Activated CD4-positive, CD25-positive, alpha-beta regulatory T cell (primary cell): Measurements from ENCODE around the gene TCP11.

Experiments used
- DNase-seq, 4 experiments: peaks; one replicate each; lab custom pipeline; 2025; lab: John Stamatoyannopoulos, UW

TCP11 gene

DNA sequence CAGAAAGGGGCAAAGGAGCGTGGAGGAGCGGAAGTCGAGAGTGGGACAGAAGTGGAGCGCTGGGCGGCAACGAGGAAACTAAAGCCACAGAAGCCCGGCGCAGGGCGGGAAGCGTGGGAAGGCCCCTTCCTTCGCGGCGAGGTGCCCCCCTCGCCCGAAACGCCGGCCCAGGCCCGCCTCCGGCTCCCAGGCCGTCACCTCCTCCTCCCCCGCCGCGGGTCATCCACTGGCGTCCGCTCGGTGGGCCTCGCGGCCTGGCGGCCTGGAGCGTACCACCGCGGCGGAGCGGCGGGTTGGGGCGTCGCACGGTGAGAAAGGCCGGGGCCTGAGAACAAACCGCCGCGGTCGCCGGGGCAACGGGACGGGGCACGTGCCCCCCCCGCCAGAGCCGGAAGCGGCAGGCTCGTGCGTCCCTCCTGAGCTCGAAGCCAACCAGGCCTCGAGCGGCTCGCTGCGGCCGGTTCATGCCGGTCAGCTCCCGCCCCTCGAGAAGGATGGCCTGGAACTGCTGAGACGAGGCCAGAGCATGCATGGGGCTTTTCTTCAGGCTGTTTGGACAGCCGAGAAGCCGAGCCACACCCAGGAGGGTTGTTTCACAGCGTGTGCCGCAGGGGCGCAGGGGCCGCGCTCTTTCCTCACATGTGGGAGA lies at the start of gene TCP11:
TCP11 (minus strand) TSS at position 333 of the 649 bp plus-strand sequence. CDS start 469 bp downstream, outside the sequence.
- DNase-seq: peak in 2 of 4 experiments; percentile 14 to 27

DNA sequence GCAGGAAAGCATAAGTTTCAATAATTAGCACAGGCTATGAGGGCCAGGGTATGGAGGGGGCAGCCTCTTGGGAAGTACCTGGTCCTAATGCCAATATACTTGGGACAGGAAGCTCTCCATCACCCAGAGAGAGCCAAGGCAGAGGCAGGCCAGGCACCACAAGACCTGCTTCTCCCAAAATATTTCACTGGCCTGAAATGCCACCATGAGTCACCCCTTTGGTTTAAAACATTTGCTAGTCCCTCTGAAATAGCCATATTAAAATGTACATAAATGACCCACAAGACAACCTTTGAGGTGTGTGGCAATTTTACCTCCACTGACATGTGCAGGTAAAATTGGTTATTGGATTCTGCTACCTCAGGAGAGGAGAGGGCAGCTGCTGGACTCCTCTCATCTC lies 49.2 kb upstream of the TCP11 start:
- DNase-seq: no peak

DNA sequence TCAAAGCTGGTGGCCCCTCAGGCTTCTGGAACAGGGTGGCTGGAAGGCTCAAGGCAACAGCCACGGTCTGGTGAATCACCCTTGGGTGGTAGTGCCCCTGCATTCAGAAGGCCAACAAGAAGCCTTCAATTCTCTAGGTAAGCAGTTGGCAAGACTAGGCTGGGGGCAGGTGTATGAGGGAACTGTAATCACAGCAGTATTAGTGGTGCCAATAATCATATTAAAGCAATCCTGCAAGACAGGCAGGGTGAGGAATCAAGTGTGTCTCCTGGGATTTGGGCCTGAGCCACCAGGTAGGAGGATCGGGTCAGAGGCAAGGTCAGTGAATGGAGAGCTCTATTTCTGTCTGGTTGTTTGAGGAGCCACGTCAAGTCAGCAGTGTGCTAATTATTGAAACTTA lies 47.7 kb upstream of the TCP11 start:
- DNase-seq: no peak

DNA sequence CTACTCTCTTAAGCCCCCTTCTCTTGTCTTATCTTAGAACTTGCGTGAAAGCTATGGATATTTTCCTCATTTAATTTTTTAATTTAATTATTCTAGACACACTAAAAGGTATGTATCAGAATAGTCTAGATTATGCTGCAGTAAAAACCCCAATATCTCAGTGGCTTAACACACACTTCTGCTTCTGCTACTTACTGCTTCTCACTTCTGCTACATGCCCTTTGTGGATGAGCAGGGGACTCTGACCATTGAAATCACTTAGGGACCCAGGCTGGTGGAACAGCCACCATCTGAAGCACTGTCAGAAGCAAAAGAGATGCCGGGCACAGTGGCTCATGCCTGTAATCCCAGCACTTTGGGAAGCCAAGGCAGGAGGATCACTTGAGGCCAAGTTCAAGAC lies 45.4 kb upstream of the TCP11 start:
- no peak for DNase-seq

DNA sequence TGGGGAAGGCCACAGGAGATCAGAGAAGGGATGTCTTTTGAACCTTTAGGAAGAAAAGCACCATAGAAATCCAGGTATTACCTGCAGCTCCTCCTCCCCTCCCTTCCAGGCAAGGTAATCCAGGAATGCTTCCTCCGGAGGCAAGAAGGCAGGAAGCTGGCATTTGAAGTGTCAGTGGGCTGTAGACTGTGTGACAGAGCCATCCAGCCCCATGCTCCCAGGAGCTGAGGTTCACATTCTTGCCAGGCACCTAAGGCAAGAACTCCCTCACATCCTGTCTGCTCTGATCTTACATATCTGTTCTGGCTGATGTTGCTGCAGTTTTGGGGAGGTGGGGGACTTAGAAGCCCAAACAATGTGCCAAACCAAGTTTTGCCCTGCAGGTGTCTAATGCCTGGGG lies 44.8 kb upstream of the TCP11 start:
- DNase-seq: no peak

DNA sequence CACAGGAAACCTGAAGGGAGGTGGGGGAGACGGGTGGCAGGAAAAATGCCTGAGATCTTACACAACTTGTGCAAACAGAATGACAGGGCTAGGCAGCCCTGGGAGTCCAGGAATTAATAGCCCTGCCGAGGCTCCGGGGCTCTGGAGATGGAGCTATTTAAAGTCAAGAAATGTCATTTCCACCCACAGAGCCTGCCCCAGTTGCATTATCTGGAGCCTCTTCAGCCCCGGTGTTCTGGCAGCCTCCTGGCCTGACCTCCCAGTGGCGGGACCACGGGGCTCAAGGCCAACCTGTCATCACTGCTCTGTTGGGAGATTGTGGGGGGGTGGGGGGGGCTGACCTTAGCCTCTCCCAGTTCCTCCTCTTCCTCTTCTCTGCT lies 44.2 kb upstream of the TCP11 start:
- DNase-seq: no peak

DNA sequence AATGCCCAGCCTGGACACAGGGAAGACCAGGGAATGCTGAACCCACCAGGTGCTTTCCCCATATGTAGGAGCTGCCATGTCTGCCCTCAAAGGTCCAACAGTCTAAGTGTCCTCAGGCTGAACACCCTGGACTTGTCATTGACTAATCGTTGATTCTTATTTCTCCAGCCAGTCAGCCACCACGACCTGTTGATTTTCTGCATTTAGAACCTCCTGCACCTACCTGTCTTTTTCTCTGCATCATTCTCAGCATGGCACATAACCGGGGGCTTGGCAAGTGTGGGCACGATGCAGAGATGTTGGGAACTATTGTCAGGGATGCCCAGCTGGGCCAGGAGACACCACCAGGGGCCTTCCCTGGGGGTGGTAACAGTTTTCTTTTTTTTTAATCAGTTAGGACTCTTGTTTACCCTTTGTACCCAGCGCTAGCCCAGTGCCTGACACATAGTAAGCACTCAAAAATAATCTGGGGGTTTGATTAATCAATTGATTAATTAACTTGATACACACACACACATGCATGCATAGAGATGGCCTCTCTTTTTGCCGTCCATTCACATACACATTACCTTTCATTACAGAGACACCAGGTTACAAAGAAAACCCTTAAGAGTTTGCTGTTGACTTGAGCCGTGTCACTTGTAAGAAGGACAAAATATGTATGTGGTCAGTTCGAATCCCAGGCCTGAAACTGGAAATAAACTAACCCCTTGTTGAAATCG lies 43.6 kb upstream of the TCP11 start:
- no peak for DNase-seq

DNA sequence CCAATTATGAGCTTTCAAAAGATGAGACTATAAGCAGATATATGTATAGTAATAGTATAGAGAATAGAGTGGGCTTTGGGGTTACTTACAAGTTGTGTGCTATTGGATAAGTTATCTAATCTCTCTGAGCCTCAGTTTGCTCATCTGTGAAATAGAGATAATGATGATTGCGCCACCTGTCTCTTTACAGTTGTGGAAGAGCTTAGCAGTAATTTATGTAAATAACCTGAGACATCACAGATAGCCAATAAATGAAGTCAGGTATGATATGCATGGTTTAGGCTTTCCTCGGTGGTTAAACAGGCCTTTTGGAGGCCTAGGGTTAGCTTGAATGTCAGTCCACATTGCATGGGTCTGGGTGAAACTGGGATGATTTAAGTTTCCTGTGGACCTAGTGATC lies 42.8 kb upstream of the TCP11 start:
- no peak for DNase-seq

DNA sequence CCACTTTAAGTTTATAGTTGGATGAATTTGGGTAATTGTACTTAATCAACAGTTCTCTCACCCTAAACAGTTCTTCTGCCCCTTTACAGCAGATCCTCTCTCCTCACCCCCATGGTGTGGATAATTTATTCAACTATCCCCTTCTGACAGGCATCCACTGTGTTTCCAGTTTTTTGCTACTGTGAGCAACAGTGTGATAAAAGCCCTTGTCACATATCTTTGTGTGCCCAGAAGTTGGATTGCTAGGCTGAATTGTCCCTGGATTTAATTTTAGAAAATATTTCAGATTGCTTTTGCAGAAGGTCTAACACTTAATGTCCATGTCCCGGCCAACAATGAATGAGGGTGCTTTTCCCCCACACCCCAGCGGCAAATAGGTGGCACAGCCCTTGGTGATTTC lies 42.1 kb upstream of the TCP11 start:
- DNase-seq: no peak

DNA sequence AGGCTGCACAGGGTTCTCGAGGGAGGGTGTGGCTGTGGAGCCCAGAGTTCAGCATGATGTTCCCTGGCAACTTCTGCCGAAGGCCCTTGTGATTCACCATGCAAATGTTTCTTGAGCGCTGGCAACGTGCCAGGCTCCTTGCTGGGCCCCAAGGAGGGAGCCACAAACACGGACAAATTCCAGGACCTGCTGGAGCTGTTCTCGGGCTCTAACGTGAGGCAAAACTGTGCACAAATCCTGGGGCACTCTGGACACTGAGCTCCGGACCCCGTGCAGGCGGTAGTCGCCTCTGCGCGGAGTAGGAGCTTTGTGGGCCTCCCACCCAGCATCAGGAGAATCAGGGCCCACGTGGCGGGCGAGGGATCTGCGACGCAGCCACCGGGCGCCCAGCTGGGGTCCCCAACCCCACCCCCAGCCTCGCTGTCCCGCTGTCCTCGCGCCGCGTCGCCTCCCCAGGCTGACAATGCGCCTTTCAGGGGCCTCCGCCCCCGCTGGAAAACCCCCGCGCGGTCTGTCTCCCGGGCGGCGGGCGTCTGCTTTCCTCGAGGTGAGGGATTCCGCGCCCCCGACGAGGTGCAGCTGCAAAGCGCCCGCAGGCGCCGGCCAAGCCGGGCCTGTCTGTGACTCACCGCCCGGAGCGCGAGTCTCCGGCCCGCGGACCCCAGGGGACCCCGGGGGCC lies 40.9 kb upstream of the TCP11 start:
- no peak for DNase-seq

DNA sequence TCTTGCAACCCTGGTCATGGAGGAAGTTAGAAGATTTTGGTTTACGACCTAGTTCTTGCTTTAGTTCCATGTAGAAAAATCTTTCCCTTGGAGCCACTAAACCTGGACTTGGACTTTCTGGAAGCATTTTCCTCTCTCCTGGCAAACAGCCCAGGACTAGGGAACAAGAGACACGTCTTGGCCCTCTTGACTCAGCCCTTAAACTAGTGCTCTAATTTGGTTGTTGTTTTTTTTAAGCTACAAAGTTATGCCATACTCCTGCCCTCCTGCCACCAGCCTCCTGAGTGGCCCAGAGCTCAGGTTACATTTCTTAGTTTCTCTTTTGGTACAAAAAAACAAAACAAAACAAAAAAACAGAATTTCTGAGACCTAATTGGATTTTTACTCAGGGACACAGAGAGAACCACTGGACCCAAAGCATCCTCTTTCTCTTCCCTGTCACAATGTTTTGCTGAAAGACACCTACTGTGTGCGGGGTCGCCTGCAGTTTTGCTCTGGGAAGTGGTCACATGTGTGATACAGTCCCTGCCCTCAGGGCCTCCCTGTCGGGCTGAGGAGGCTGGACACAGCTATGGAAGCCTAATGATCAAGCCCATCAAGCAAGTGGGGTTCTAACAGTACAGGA lies 40.3 kb upstream of the TCP11 start:
- DNase-seq: no peak

DNA sequence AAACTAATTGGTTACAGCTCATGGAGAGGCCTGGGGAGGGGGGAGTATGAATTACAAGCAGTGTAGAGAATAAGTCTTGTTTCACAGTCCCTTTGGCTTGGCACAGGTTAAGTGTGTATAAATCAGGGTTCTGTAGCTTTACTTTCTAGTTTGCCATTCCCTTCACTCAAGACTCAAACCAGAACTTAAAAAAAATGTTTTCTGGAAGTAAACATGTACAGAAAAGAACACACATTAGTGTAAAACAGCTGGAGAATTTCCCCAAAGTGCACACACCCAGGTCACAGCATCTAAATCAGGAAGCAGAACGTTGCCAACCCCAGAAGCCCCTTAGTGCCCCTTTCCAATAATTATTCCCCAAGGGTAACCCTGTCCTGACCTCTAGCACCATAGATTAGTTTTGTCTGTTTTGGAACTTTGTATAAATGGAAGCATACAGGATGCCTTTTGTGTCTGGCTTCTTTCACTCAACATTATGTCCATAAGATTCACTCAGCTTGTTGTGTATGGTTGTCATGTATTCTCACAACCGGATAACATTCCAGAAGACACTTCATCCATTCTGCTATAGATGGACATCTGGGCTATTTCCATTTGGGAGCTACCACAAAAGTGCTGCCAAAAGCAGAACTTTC lies 38.9 kb upstream of the TCP11 start:
- DNase-seq: no peak

DNA sequence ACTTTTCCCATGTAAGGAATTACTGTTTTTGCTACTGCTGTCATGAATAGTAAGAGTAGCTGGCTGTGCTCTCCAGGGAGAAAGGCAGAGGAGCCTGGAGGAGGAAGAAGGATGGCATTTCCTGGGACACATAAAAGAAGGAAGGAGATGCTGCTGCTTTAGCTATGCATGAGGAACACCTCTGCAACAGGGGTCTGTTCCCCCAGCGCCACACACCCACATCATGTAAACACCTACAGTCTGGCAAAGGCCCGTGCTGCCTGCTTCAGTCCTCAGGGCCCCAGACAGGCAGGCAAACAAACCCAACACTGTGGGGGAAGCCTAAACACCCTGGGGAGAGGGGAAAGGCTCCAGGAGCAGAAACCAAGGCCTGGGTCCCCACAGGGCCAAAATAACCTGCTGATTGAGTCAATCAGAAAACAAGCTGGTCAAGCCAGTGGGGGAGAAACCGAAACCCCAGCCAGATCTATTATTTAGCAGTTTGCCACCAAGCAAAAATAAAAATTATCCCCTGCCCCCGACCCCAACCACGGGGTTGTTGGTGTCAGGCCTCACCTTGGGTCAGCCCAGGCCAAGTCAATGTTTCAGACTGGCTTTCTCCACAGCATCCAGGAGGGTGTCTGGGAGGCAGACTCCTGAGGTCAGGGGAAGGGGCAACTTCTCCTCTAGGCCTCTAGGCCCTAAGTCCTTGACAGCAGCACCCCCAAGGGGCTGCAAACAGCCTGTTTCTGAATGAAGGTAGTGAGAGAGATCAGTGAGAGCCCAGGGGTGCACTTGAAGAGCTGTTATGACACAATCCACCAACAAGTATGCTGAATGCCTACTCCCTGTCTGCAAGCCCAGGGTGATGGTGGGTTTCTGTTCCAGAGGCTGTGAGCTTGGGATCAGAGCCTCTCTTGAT lies 38.0 kb upstream of the TCP11 start:
- no peak for DNase-seq

DNA sequence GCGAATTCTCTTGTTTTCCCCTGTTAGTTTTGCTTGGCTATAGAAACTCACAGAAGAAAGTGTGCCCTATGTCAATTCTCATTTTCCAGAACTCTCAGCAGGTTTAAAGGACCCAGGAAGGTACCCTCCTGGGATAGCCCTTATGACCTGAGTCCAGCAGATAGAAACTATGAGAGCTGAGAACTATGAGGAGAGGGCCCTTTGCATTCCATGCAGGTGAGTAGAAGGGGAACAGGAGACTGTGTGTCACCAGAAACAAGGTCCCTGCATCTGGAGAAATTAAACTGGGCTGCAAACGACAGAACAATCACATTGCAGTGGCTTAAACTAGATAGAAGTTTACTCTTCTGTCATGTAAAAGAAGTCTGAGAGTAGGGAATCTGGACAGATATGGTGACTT lies 36.9 kb upstream of the TCP11 start:
- DNase-seq: no peak

DNA sequence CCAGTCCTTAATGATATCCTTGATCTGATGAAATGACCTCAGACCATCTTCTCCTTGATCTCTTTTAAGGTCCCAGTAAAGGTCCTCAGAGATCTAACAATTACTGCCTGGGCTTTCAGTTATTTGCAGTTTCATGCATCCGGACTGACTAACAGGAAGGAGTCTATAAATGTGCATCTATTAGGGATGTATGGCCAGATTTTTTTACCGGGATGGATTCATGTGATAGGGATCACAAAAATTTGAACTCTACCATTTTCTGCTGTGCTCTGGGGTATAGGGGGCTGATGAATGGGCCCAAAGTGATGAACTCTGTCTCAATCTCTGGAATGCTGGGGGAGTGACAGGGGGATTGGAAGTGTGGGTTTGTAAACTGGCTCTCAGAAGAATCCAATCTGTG lies 36.5 kb upstream of the TCP11 start:
- DNase-seq: no peak

DNA sequence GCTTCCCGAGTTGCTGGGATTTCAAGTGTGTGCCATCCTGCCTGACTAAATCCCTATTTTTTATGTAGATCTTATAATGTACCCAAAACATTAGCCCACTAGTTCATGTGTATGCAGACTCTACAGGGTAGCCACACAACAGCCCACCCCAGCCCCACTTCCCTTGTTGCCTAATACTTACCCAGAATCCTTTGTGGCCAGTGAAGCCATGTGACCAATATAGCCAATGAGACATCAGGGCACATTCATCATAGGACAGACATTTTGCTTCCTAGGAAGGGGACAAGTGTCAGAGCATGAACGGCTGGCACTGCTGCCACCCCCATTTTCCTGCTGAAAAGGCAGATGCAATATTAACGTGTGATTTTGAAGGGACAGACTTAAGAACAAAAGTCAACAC lies 36.0 kb upstream of the TCP11 start:
- no peak for DNase-seq

DNA sequence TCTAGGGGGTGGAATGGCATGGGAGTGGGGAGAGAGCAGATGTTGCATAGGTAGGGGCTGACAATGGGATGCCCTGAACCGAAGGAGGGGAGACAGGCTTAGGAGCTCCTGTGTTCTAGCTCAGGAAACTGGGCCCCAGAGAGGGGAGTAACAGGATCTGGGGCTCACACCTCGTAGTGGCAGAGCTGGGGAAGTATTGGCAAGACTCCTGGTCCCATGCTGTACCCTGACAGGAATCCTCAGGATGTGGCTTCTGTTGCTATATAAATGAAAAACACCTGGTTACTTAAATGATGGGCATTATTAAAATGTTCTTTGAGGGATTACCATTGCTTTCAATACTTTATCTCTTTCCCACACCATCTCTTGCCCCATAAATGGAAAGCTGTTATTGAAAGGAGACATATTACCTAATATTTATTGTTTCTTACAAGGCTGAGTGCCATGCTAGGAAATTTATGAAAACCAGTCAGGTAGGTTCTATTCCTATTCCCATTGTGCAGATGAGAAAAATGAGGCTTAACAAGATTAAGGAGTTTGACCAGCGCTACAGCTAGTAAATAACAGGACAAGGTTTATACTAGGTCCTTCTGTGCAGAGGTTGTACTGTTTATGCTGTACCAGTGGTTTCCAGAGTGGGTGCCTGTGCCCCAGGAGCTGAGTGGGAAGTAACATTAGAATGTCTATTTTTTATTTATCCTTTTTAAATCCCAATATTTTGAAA lies 35.3 kb upstream of the TCP11 start:
- no peak for DNase-seq

DNA sequence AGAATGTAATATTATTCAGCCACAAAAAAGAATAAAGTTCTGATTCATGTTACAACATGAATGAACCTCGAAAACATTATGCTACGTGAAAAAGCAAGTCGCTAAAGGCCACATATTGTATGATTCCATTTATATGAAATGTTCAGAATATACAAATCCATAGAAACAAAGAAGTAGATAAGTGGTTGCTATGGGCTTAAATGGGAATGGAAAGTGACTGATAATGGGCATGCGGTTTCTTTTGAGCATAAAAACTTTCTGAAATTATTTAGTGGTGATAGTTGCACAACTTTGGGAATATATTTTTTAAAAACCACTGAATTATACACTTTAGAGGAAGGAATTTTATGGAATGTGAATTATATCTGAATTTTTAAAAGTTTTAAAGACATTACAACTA lies 33.4 kb upstream of the TCP11 start:
- DNase-seq: no peak

DNA sequence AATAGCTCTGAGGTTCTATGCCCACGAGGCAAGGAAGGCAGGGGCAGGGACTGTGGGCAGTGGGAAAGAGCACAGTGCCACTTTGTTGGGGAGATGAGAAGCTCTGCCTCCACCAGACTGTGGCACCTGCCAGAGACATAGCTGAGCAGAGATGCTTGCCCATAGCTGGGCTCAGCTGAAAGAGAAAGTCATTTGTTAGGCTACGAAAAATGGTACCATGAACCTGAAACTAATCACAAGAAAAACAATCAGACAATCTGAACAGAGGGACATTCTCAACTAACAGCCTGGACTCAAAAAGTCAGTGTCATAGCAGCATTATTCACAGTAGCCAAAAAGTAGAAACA lies 32.9 kb upstream of the TCP11 start:
- DNase-seq: no peak

DNA sequence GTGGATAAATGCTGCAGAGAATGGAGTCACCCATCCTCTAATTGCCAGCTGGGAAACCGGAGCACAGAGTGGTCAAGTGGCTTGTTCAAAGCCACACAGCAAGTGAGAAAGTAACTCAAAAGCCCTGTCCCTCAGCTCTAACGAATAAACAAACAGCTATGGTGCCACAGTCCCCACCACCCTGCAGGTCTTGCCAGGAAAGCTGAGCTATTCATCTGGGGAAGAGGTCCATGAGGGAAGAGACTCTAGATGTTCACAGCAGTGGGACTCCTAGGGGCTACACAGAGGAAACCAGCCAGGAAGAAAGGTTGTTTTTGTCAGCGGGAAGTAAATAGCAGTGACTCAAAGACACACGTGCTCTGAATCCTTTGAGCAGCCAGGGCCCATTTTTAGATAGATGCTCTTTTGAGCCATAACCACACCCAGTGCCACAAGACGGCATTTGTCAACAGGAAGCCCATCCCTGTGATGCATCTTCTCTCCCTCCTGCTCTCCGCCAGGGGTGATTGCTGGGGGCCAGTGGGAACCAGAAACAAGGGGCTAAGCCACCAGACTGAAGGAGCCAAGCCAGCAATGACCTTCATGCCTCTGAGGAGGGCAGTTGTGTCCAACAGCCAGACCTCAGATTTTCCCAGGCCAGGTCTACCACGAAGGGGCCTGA lies 32.4 kb upstream of the TCP11 start:
- DNase-seq: no peak
